ENCODE data around the gene NRG3.

GRCh38 chr10:82742478-82742877 is 867.5 kb downstream of the NRG3 start:
- TF ChIP-seq CTCF (IDR thresholded peaks at IDR 0.05): no peak
- TF ChIP-seq SIN3A (IDR thresholded peaks at IDR 0.05; ENCODE audit: borderline replicate concordance, insufficient read depth, low read depth, low read length): no peak
- no peak for TF ChIP-seq TCF7L2 (IDR thresholded peaks at IDR 0.05; ENCODE audit: low read depth, low read length)
- no peak for TF ChIP-seq POLR2AphosphoS5 (IDR thresholded peaks at IDR 0.05; ENCODE audit: low read depth, low read length)

Data from Panc1 (cell line).